HepG2 (cell line): ENCODE measurements around the gene ICAM3. TPM values are rescaled to one million over a fixed set of nuclear protein-coding genes. Genes with fewer than 3 reads are reported as not detected.

Source experiments
- ATAC-seq: fragments of 200-7000 bp; cut with Tn5 transposase; 3 replicates; pipeline ENCODE4 v1.9.1; 2020; ENCODE audit warnings: mild to moderate bottlenecking, moderate library complexity
- BruUV-seq: library from RNA; stranded (reverse); fragments of 400-500 nt; replicated peaks from 2 replicates; lab custom pipeline; 2021; lab: Mats Ljungman, UMichigan
- CTCF ChIA-PET: fragments of 300-600 bp; formaldehyde crosslinking; extraction: SDS; loops from one replicate; lab custom pipeline; 2021; ENCODE audit warnings: low total read pairs, inconsistent platforms, low intra/inter-chr PET ratio; lab: Yijun Ruan, JAX
- POLR2A ChIA-PET: fragments of 350-600 bp; sonication (Branson Sonifier 250); formaldehyde crosslinking; loops from one replicate; lab custom pipeline; 2020; ENCODE audit warnings: antibody characterized with exemption, inconsistent platforms; lab: Yijun Ruan, JAX
- DNase-seq: peaks from one replicate; pipeline ENCODE4 v3.0.0-alpha.2; 2015; ENCODE audit warnings: low spot score
- FAIRE-seq: peaks from 3 replicates; lab custom pipeline; 2011; peaks lifted over from hg19 to GRCh38; lab: Jason Lieb, UNC
- H2AFZ ChIP-seq: one replicate; pipeline ENCODE4 v1.6.1; 2011; ENCODE audit warnings: low read length, inconsistent platforms
- H3K27ac ChIP-seq: fragments of 300-600 bp; 3 replicates; pipeline ENCODE4 v1.8.0; 2011; ENCODE audit warnings: mixed run types, mild to moderate bottlenecking, mixed read lengths, low read length, inconsistent platforms; ENCODE audit not compliant: insufficient read depth; ENCODE audit errors: extremely low read length
- H3K27me3 ChIP-seq, 2 experiments: fragments of 200-600 bp in 1 of 2; 2 replicates in 1 of 2; 3 replicates in 1 of 2; pipeline versions ENCODE4 v1.6.0 to v1.8.0; 2011; ENCODE audit warnings: low read length in 2 of 2, mild to moderate bottlenecking in 2 of 2, moderate library complexity in 2 of 2, inconsistent platforms in 1 of 2; ENCODE audit not compliant: insufficient read depth in 2 of 2, control insufficient read depth in 1 of 2
- H3K36me3 ChIP-seq, 2 experiments: fragments of 200-600 bp in 1 of 2; replicated peaks in 1 of 2; 2 replicates in 1 of 2; 3 replicates in 1 of 2; pipeline versions ENCODE4 v1.5.1 to v1.8.0; 2011; ENCODE audit warnings: low read length in 2 of 2, inconsistent platforms in 1 of 2; ENCODE audit not compliant: insufficient read depth in 2 of 2, control insufficient read depth in 1 of 2
- H3K4me1 ChIP-seq: 2 replicates; pipeline ENCODE4 v1.5.1; 2012; ENCODE audit warnings: low read length, inconsistent platforms; ENCODE audit not compliant: insufficient read depth
- H3K4me2 ChIP-seq: 2 replicates; pipeline ENCODE4 v1.6.0; 2011; ENCODE audit warnings: low read depth, low read length, inconsistent platforms
- H3K4me3 ChIP-seq, 3 experiments: fragments of 200-600 bp in 1 of 3; sonication (generic), shearing (Covaris generic) in 1 of 3; replicated peaks in 1 of 3; 2 replicates each; pipeline ENCODE4 v1.5.1; 2011 to 2016; ENCODE audit warnings: low read length in 3 of 3, inconsistent platforms in 2 of 3, low read depth in 2 of 3, mild to moderate bottlenecking in 2 of 3, control low read depth in 1 of 3, mixed read lengths in 1 of 3; ENCODE audit not compliant: insufficient read depth in 1 of 3
- H3K79me2 ChIP-seq: one replicate; pipeline ENCODE4 v1.6.1; 2011; ENCODE audit warnings: low read length, inconsistent platforms; ENCODE audit not compliant: insufficient read depth
- H3K9ac ChIP-seq: 2 replicates; pipeline ENCODE4 v1.6.0; 2011; ENCODE audit warnings: mild to moderate bottlenecking, low read depth, low read length, inconsistent platforms; ENCODE audit not compliant: insufficient read depth
- H3K9me3 ChIP-seq: 2 replicates; pipeline ENCODE4 v1.5.1; 2012; ENCODE audit warnings: mild to moderate bottlenecking, low read length
- H4K20me1 ChIP-seq: 2 replicates; pipeline ENCODE4 v1.6.0; 2011; ENCODE audit warnings: inconsistent platforms, mild to moderate bottlenecking, low read length, moderate library complexity; ENCODE audit not compliant: insufficient read depth
- ATF1 ChIP-seq: IDR thresholded peaks from 2 replicates; pipeline ENCODE4 v1.6.1; 2016; ENCODE audit warnings: mild to moderate bottlenecking, control low read depth
- BATF2 ChIP-seq: sonication (generic); formaldehyde crosslinking; IDR thresholded peaks from 2 replicates; pipeline ENCODE4 v1.8.0; 2022; ENCODE audit warnings: mild to moderate bottlenecking, missing genetic modification reagents, moderate library complexity
- DRAP1 ChIP-seq: IDR thresholded peaks from 2 replicates; pipeline ENCODE4 v1.6.1; 2016; ENCODE audit warnings: missing genetic modification reagents, missing compliant biosample characterization
- DZIP1 ChIP-seq: sonication (generic); formaldehyde crosslinking; IDR thresholded peaks from 2 replicates; pipeline ENCODE4 v1.5.0; 2020; ENCODE audit warnings: mild to moderate bottlenecking, missing genetic modification reagents
- HCFC1 ChIP-seq: fragments of 150-350 bp; IDR thresholded peaks from 2 replicates; pipeline ENCODE4 v1.6.1; 2014; ENCODE audit warnings: low read depth, low read length
- KAT2B ChIP-seq: fragments of 150-350 bp; IDR thresholded peaks from 2 replicates; pipeline ENCODE4 v1.6.1; 2014; ENCODE audit warnings: low read depth, low read length, borderline replicate concordance
- MIER3 ChIP-seq: IDR thresholded peaks from 2 replicates; pipeline ENCODE4 v1.6.1; 2016; ENCODE audit warnings: missing compliant biosample characterization, borderline replicate concordance
- MYC ChIP-seq: sonication (generic); formaldehyde crosslinking; IDR thresholded peaks from 2 replicates; pipeline ENCODE4 v1.9.0; 2021; ENCODE audit warnings: missing genetic modification reagents, borderline replicate concordance
- MZF1 ChIP-seq: sonication (generic); formaldehyde crosslinking; IDR thresholded peaks from 2 replicates; pipeline ENCODE4 v1.8.1; 2023; ENCODE audit warnings: mild to moderate bottlenecking, missing genetic modification reagents, borderline replicate concordance
- SAP130 ChIP-seq: IDR thresholded peaks from 2 replicates; pipeline ENCODE4 v1.6.1; 2016; ENCODE audit warnings: low read depth
- SIN3A ChIP-seq: IDR thresholded peaks from 2 replicates; pipeline ENCODE4 v1.6.1; 2011; ENCODE audit warnings: low read depth, mild to moderate bottlenecking, control low read depth, low read length, borderline replicate concordance
- SRF ChIP-seq: IDR thresholded peaks from 2 replicates; pipeline ENCODE4 v1.6.1; 2011; ENCODE audit warnings: mild to moderate bottlenecking, low read depth, low read length, moderate library complexity
- THAP11 ChIP-seq: IDR thresholded peaks from 2 replicates; pipeline ENCODE4 v1.6.1; 2016; ENCODE audit warnings: missing biosample characterization, missing genetic modification reagents
- ZFP36 ChIP-seq: fragments of 150-350 bp; IDR thresholded peaks from 2 replicates; pipeline ENCODE4 v1.6.1; 2018; ENCODE audit warnings: borderline replicate concordance, low read length, low read depth; ENCODE audit not compliant: partially characterized antibody
- ZNF121 ChIP-seq: sonication (generic); formaldehyde crosslinking; IDR thresholded peaks from 2 replicates; pipeline ENCODE4 v1.5.0; 2020; ENCODE audit warnings: mild to moderate bottlenecking, missing genetic modification reagents
- ZNF296 ChIP-seq: sonication (generic); formaldehyde crosslinking; conservative IDR thresholded peaks from 2 replicates; pipeline ENCODE4 v1.5.0; 2020; ENCODE audit warnings: mild to moderate bottlenecking, missing genetic modification reagents
- ZNF674 ChIP-seq: sonication (generic); formaldehyde crosslinking; IDR thresholded peaks from 2 replicates; pipeline ENCODE4 v1.5.0; 2020; ENCODE audit warnings: low read depth, mild to moderate bottlenecking, missing genetic modification reagents
- ZNF709 ChIP-seq: sonication (generic); formaldehyde crosslinking; IDR thresholded peaks from 2 replicates; pipeline ENCODE4 v1.5.0; 2020; ENCODE audit warnings: mild to moderate bottlenecking, missing genetic modification reagents
- WGBS: methylation state at CpG from one replicate; pipeline ENCODE4 v1.1.6; 2017; ENCODE audit warnings: low lambda C conversion rate; 5-methylcytosine and 5-hydroxymethylcytosine counted together
- in situ Hi-C: cut with HindIII; loops from 2 replicates; pipeline ENCODE4 v1.10.0; 2017; ENCODE audit warnings: low pct_unique_long_range_greater_than_20kb; ENCODE audit not compliant: extremely low pct_ligation_motif_present
- intact Hi-C: fragments of 100-400 bp; cut with micrococcal nuclease; formaldehyde crosslinking; loops from one replicate; pipeline ENCODE4 v1.10.0; 2022; ENCODE audit not compliant: unreplicated experiment
- polyA plus RNA-seq, 8 experiments: library from polyadenylated mRNA; depleted of rRNA in 3 of 8; stranded (reverse) in 7 of 8; unstranded in 1 of 8; fragments of >200 nt; fragmentation: Illumina TruSeq in 4 of 8; extraction: Trizol in 4 of 8; gene quantifications; 2 replicates each; pipeline versions ENCODE4 v1.2.1 to v1.2.3, GENCODE V29; 2011 to 2016; ENCODE audit warnings: low read depth in 4 of 8, missing spikeins in 1 of 8, mixed read lengths in 1 of 8; ENCODE audit not compliant: insufficient read depth in 1 of 8
- total RNA-seq, 5 experiments: library from RNA; depleted of rRNA; stranded (reverse); fragments of >200 nt; fragmentation: Illumina TruSeq; extraction: Trizol; gene quantifications; 2 replicates each; pipeline ENCODE4 v1.2.3, GENCODE V29; 2016; ENCODE audit warnings: low read depth in 1 of 5

Gene ICAM3
- total and polyA plus RNA-seq, 2 of the 13 experiments (the other 11 are each of a cell fraction or from before 2014, with no cell fraction given) = 14.1 to 21.0 TPM

DNA sequence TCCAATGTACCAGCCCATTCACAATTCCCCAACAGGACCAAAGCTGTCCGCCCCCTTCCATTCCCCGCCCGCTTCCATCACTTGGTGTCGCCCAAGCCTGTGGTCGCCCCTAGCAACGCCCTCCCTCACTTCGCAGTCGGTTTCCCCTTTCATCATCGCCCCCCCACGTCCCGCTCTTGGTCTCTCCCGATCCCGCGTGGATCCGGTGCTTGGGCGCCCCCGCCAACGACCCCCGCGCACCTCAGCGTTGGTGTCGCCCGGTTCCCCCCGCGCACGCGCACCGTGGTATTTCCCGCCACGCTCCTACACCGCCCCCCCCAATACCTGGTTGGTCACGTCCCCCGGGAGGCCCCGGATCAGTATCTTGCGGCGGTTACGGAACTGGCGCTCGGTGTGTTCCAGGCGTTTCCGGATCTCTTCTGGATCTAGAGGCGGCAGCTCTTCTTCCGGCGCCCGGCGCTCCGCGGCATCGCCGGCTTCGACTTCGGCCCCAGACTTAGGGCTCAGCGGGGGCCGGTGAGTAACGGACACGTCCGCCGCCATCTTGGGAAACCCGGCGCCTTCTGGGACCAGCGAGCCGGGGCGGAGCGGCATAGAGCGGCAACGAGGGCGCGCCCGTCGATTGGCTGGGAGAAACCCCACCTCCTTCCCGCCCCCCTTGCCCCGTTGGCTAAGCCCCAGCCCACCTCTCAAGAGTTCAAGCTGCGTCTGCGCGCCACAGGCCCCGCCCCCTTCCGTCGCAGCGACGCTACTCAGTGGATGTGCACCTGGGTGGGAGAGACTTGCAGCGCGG, 6.3 kb downstream of the ICAM3 start, which contains the start of gene RAVER1 (continued):
- TF ChIP-seq ZNF709 (0 out of 2 replicates have a peak, but pooled peaks have one; percentile 44), MZF1 (CRISPR knock-in tag) (no peak), HCFC1 (no peak), DRAP1 (CRISPR knock-in tag) (peak; percentile 83)

DNA sequence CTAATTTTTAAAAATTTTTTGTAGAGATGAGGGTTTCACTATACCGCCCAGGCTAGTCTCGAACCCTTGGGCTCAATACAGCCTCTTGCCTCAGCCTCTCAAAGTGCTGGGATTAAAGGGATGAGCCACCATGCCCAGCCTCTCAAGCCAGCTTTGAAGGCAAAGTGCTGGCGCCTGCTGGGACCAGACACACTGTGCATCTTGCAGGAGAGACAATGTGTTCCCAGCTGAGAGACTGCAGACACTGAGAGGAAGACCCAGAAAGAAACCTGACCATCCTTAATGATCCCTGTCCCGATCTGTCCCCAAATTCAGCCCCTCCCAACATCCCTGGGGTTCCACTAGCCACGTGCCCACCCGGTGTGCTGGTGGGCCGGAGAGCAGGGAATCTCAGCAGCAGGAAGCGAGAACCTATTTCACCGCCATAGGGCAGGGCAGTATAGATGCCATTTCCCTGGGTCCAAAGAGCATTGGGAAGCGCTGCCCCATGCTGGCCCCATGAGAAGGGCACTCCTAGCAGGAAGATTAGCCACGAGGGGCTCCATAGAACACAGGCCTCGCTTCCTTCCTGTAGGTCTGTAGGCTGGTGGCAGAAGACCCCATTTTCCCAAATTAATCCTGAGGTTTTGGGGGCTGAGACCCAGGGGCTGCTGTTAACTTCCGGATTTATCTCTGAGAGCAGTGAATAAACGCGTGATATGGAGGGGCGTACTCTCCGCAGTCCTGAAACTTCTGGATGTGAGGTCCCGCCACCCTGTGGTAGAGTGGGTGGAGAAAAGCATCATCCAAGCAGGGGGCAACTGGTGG, 7.1 kb downstream of the ICAM3 start:
- Histone ChIP-seq H3K27me3 (no peaks in the 10 kb centered on the region; a peak in 1 of 5 replicates), H3K27ac (peak overlapping the region; percentile 95), H3K4me3 (peak overlapping the region; percentile 77 to 89 (median 86)), H3K9ac (peak overlapping the region; percentile 96), H3K4me2 (peak overlapping the region; percentile 81), H2AFZ (no peak overlapping the region), H3K4me1 (peaks cover 29% of the 10 kb centered on the region), H3K9me3 (no peaks in the 10 kb centered on the region), H3K79me2 (peaks cover 37% of the 10 kb centered on the region), H3K36me3 (peaks cover 25 to 36% of the 10 kb centered on the region in 2 experiments), H4K20me1 (peaks cover 15% of the 10 kb centered on the region; the same call in 1 of the 2 replicates)
- ChIA-PET CTCF (no interaction called here), POLR2A (interaction anchor here (0.7 to 6.9 kb wide), 14 partner anchors 8 to 81 kb away, joined by 3 to 79 read pairs (median 8); partner anchors contain the start of genes FDX2, ICAM1, ICAM4 and ICAM5)
- TSS peak; percentile 69 for BruUV-seq
- WGBS = 82% methylated on average over 3 of the region's 18 CpGs
- peak; percentile 35 for ATAC-seq
- in situ Hi-C loops (no loop called here), intact Hi-C loops (loop anchor here (2.0 kb wide), 1 partner anchor 40 kb away; no protein-coding TSS in a partner anchor)
- peak; percentile 71 for DNase-seq
- no peak for FAIRE-seq
- TF ChIP-seq ZFP36 (no peak), SRF (no peak), BATF2 (CRISPR knock-in tag) (no peak), MYC (CRISPR knock-in tag) (peak; percentile 46; the same call in 1 of the 2 replicates), THAP11 (CRISPR knock-in tag) (peak; percentile 24; the same call in 1 of the 2 replicates), ATF1 (CRISPR knock-in tag) (no peak), ZNF121 (peak; percentile 28; the same call in 1 of the 2 replicates), ZNF296 (CRISPR knock-in tag) (0 out of 2 replicates have a peak, but pooled peaks have one; percentile 28), KAT2B (no peak), MIER3 (CRISPR knock-in tag) (no peak), SAP130 (CRISPR knock-in tag) (peak; percentile 83), DZIP1 (CRISPR knock-in tag) (no peak), SIN3A (peak; percentile 71), ZNF674 (CRISPR knock-in tag) (no peak)
